Transverse colon (tissue), 4 donors: ENCODE data around the gene LRRC3.

ENCODE experiments used
- EP300 ChIP-seq: sonication (generic); formaldehyde crosslinking; IDR thresholded peaks from one replicate; pipeline ENCODE4 v1.6.1; 2017; ENCODE audit warnings: antibody characterized with exemption, low read depth
- POLR2A ChIP-seq: fragments of 450-650 bp; IDR thresholded peaks from one replicate; pipeline ENCODE4 v1.6.1; 2016; ENCODE audit warnings: antibody characterized with exemption, mild to moderate bottlenecking, moderate library complexity
- POLR2AphosphoS5 ChIP-seq, 3 donors: sonication (generic); formaldehyde crosslinking; IDR thresholded peaks; one replicate each; pipeline ENCODE4 v1.6.1; 2016; ENCODE audit warnings: antibody characterized with exemption in 3 of 3
- TF ChIP-seq, protein P1 (sequence below), 5 experiments: fragments of 200-600 bp in 3 of 5; fragments of 450-650 bp in 2 of 5; sonication (generic) in 3 of 5; IDR thresholded peaks; 1 replicate in 2 of 5; 2 replicates in 3 of 5; pipeline ENCODE4 v1.5.1; 2016 to 2017; ENCODE audit warnings: antibody characterized with exemption in 5 of 5, inconsistent platforms in 3 of 5, mild to moderate bottlenecking in 2 of 5, moderate library complexity in 1 of 5

DNA sequence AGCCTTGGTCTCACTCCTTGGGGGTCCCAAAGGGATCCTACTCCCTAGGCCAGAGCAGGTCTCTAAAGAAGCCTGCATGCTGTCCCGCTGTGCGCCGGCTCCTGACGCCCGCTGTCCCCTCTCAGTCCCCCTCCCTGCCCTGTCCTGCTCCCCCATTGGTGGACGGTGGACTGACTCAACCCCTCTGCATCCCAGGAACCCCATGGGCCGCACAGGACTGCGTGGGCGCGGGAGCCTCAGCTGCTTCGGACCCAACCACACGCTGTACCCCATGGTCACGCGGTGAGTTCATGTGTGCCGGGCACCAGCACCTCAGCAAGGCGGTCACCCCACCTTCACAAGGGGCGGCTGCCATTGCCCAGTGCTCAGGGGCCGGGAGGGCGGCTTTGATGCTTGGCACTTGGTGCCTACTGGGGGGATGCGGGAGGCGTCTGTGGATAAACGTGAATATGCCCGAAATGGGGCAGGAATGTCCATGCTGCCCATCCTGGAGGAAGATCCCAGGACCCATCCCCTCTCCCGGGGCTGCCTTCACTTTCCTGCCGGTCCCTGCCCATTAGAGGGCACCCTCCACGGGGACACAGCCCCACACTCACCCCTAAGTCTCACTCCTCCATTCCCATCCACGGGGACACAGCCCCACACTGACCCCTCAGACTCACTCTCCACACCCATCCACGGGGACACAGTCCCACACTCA is 20.2 kb upstream of the LRRC3 start:
- TF ChIP-seq, protein P1, sequence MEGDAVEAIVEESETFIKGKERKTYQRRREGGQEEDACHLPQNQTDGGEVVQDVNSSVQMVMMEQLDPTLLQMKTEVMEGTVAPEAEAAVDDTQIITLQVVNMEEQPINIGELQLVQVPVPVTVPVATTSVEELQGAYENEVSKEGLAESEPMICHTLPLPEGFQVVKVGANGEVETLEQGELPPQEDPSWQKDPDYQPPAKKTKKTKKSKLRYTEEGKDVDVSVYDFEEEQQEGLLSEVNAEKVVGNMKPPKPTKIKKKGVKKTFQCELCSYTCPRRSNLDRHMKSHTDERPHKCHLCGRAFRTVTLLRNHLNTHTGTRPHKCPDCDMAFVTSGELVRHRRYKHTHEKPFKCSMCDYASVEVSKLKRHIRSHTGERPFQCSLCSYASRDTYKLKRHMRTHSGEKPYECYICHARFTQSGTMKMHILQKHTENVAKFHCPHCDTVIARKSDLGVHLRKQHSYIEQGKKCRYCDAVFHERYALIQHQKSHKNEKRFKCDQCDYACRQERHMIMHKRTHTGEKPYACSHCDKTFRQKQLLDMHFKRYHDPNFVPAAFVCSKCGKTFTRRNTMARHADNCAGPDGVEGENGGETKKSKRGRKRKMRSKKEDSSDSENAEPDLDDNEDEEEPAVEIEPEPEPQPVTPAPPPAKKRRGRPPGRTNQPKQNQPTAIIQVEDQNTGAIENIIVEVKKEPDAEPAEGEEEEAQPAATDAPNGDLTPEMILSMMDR (IDR thresholded peaks at IDR 0.05) = no peak
- TF ChIP-seq POLR2A = no peak
- TF ChIP-seq POLR2AphosphoS5 (IDR thresholded peaks at IDR 0.05) = no peak
- TF ChIP-seq EP300 = no peak
